Skeletal muscle cell (primary cell): ENCODE results near the gene ITGA1.

ENCODE experiments used
- DNase-seq: peaks from one replicate; pipeline ENCODE4 v3.0.0-alpha.2; 2010; ENCODE audit warnings: low read depth
- H3K4me3 ChIP-seq: 2 replicates; pipeline ENCODE4 v1.5.1; 2011; ENCODE audit warnings: low read depth, mild to moderate bottlenecking, control low read depth, low read length, moderate library complexity

ITGA1 gene

DNA sequence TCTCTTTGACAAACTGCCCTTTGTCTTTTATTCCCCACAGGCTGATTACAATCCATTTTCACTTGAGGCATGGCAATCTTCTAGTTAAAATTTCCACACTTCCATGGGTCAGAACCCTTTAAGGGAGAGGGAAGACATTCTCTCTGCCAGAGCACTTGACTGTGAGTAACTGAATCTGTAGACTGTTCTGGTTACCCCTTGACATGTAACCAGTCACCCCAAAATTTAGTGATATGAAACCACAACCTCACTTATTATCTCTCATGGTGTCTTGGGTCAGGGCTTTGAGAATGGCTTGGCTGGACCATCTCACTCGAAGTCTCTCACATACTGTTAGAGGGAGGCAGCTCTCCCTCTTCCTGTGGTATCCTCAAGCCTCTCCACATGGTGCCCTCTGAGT lies 215.4 kb downstream of the ITGA1 start:
- H3K4me3 ChIP-seq = no peak overlapping the region
- DNase-seq = no peak

DNA sequence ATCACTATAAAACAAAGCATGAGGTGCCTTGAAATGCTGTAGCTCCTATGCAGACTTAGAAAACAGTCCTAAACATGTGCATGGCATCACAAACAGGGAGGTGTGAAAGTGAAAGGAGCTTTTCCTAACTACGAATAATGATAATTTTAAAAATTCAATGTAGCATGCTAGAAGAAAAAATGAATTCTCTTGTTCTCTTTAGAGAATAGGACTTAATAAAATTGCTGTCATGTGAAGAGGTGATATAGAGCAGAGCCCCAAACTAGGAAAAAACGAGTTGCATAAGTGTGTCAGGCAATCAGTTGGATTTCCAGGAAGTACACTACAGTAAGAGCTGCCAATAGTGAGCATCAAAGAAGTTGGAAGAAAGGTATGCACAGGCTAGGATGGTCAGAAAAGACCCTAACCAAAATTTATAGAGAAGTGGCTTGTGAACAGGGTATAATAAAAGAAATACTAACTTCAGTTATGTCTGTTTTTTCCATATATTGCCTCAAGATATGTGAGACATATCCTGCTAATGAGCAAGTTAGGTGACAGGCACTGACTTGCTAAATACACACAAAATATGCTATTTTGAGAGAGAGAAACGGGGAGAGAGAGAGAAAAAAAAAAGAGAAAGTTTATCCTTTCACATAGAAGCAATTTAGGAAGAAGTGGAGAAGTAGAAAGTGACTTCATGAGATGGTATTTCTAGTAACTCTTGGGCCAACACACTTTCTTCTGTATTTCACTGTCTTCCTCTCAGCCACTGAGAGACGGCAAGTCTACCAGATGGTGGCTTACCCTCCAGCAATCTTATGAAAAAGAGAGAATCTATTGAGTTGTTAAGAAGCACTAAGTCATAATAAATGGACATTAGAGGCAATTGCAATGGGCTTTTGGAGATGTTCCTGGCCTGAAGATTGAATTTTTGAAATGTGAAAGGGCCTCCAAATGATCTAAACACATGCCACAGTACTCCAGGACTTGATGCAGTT lies 219.5 kb downstream of the ITGA1 start:
- no peak for DNase-seq
- H3K4me3 ChIP-seq = no peak overlapping the region

DNA sequence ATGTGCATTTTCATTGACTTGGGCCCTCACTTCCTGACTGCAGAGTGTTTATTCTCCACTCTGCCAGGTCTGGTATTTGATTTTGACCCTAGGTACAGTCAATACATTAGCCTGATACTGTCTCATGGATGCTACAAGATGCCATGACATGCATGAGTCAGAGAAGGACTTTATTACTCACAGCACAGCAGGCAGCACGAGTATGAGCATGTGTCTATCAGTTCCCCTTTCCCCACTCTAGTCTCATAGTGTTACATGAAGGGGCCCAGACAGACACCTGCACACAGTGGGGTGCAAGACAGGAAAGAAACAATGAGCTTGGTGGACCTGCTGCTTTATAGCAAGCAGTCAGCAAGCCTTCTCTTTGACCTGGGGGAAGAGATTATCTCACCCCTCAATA lies 221.0 kb downstream of the ITGA1 start:
- no peak for DNase-seq
- H3K4me3 ChIP-seq = no peak overlapping the region
